SK-N-SH (cell line): Measurements from ENCODE around the gene SYNM. TPM values are rescaled to one million over a fixed set of nuclear protein-coding genes. Genes with fewer than 3 reads are reported as not detected.

Experiments used
- CTCF ChIA-PET: fragments of 300-600, 350-600 bp; formaldehyde crosslinking; extraction: SDS; loops from one replicate; lab custom pipeline; 2021; lab: Yijun Ruan, JAX
- POLR2A ChIA-PET: fragments of 350-600 bp; sonication (Branson Sonifier 250); formaldehyde crosslinking; extraction: SDS; loops from one replicate; lab custom pipeline; 2020; ENCODE audit warnings: antibody characterized with exemption, inconsistent platforms; lab: Yijun Ruan, JAX
- DNase-seq: peaks from one replicate; pipeline ENCODE4 v3.0.0; 2012
- H2AFZ ChIP-seq: fragments of 200-600 bp; sonication (generic); 2 replicates; pipeline ENCODE4 v1.8.1; 2016; ENCODE audit warnings: antibody characterized with exemption, mild to moderate bottlenecking, low read depth
- H3F3A ChIP-seq: fragments of 200-600 bp; sonication (generic); replicated peaks from 2 replicates; pipeline ENCODE3; 2016; ENCODE audit warnings: antibody characterized with exemption, mild to moderate bottlenecking; ENCODE audit not compliant: insufficient read depth
- H3K27ac ChIP-seq, 2 experiments: fragments of 200-500 bp in 1 of 2; fragments of 200-600 bp in 1 of 2; sonication (Bioruptor generic) in 1 of 2; sonication (generic), shearing (Covaris generic) in 1 of 2; 2 replicates each; pipeline versions ENCODE4 v1.5.1 to v1.6.1; 2014 to 2016; ENCODE audit warnings: low read depth in 2 of 2, inconsistent platforms in 1 of 2, low read length in 1 of 2, mild to moderate bottlenecking in 1 of 2, mixed read lengths in 1 of 2
- H3K27me3 ChIP-seq: fragments of 200-600 bp; sonication (generic), shearing (Covaris generic); 2 replicates; pipeline ENCODE4 v1.6.1; 2016; ENCODE audit warnings: mixed run types; ENCODE audit not compliant: insufficient read depth
- H3K36me3 ChIP-seq, 2 experiments: fragments of 200-500 bp in 1 of 2; fragments of 200-600 bp in 1 of 2; sonication (Bioruptor generic) in 1 of 2; sonication (generic) in 1 of 2; replicated peaks in 1 of 2; 2 replicates each; pipeline versions ENCODE3 to v1.5.1; 2014 to 2016; ENCODE audit warnings: low read length in 1 of 2, mild to moderate bottlenecking in 1 of 2; ENCODE audit not compliant: insufficient read depth in 2 of 2, control insufficient read depth in 1 of 2
- H3K4me1 ChIP-seq, 2 experiments: fragments of 200-500 bp in 1 of 2; fragments of 200-600 bp in 1 of 2; sonication (Bioruptor generic) in 1 of 2; sonication (generic), shearing (Covaris generic) in 1 of 2; 2 replicates each; pipeline versions ENCODE4 v1.5.1 to v1.6.1; 2014 to 2016; ENCODE audit warnings: low read depth in 1 of 2, low read length in 1 of 2, mixed run types in 1 of 2; ENCODE audit not compliant: insufficient read depth in 2 of 2, control insufficient read depth in 1 of 2
- H3K4me2 ChIP-seq: fragments of 200-600 bp; sonication (generic), shearing (Covaris generic); 2 replicates; pipeline ENCODE4 v1.6.1; 2017; ENCODE audit warnings: mixed run types
- H3K4me3 ChIP-seq, 2 experiments: fragments of 200-500 bp in 1 of 2; fragments of 200-600 bp in 1 of 2; sonication (Bioruptor generic) in 1 of 2; sonication (generic), shearing (Covaris generic) in 1 of 2; 2 replicates each; pipeline versions ENCODE4 v1.5.1 to v1.8.1; 2014 to 2016; ENCODE audit warnings: low read depth in 2 of 2, inconsistent platforms in 1 of 2, low read length in 1 of 2, mild to moderate bottlenecking in 1 of 2, mixed read lengths in 1 of 2, moderate library complexity in 1 of 2
- H3K79me2 ChIP-seq: fragments of 200-600 bp; sonication (generic); 2 replicates; pipeline ENCODE4 v1.8.1; 2017; ENCODE audit warnings: mild to moderate bottlenecking; ENCODE audit not compliant: insufficient read depth
- H3K9ac ChIP-seq: fragments of 200-600 bp; sonication (generic); 2 replicates; pipeline ENCODE4 v1.6.1; 2017; ENCODE audit warnings: mixed run types
- H3K9me2 ChIP-seq: fragments of 200-600 bp; sonication (generic); 2 replicates; pipeline ENCODE4 v1.6.1; 2017; ENCODE audit warnings: mixed run types
- H3K9me3 ChIP-seq: fragments of 200-600 bp; sonication (generic); 2 replicates; pipeline ENCODE4 v1.6.1; 2017; ENCODE audit warnings: mixed run types, mild to moderate bottlenecking, moderate library complexity
- H4K20me1 ChIP-seq: fragments of 200-600 bp; sonication (generic); 2 replicates; pipeline ENCODE4 v1.6.1; 2017; ENCODE audit warnings: mild to moderate bottlenecking, mixed run types; ENCODE audit not compliant: insufficient read depth
- FOSL2 ChIP-seq: IDR thresholded peaks from 2 replicates; pipeline ENCODE4 v1.4.0; 2012; ENCODE audit warnings: low read depth, mild to moderate bottlenecking, moderate library complexity, borderline replicate concordance
- FOXJ3 ChIP-seq: sonication (generic); formaldehyde crosslinking; IDR thresholded peaks from 2 replicates; pipeline ENCODE4 v1.5.1; 2020; ENCODE audit warnings: mild to moderate bottlenecking, missing genetic modification reagents
- GABPA ChIP-seq: IDR thresholded peaks from 2 replicates; pipeline ENCODE4 v1.4.0; 2012; ENCODE audit warnings: low read depth, mild to moderate bottlenecking
- JUND ChIP-seq: IDR thresholded peaks from 2 replicates; pipeline ENCODE4 v1.4.0; 2012
- NFIC ChIP-seq: IDR thresholded peaks from 2 replicates; pipeline ENCODE4 v1.4.0; 2012; ENCODE audit warnings: borderline replicate concordance
- NRF1 ChIP-seq: IDR thresholded peaks from 2 replicates; pipeline ENCODE4 v1.6.1; 2012; ENCODE audit warnings: low read depth, mild to moderate bottlenecking, low read length
- RCOR1 ChIP-seq: fragments of 150-350 bp; IDR thresholded peaks from 2 replicates; pipeline ENCODE4 v1.6.1; 2017; ENCODE audit warnings: antibody characterized with exemption, low read length
- SIN3A ChIP-seq: IDR thresholded peaks from 2 replicates; pipeline ENCODE4 v1.6.1; 2012; ENCODE audit warnings: low read depth, mild to moderate bottlenecking, low read length, moderate library complexity, borderline replicate concordance
- TCF12 ChIP-seq: IDR thresholded peaks from 2 replicates; pipeline ENCODE4 v1.4.0; 2012
- USF2 ChIP-seq: fragments of 150-350 bp; IDR thresholded peaks from 2 replicates; pipeline ENCODE4 v1.6.1; 2017; ENCODE audit warnings: antibody characterized with exemption, low read length, low read depth, borderline replicate concordance
- ZBTB33 ChIP-seq: IDR thresholded peaks from 2 replicates; pipeline ENCODE4 v1.4.0; 2012; ENCODE audit warnings: low read depth, borderline replicate concordance
- WGBS: methylation state at CpG from one replicate; pipeline ENCODE4 v1.1.6; 2017; ENCODE audit warnings: low lambda C conversion rate; 5-methylcytosine and 5-hydroxymethylcytosine counted together
- polyA plus RNA-seq, 3 experiments: library from polyadenylated mRNA; depleted of rRNA; stranded (reverse); fragments of >200 nt; gene quantifications; 2 replicates each; pipeline ENCODE4 v1.2.3, GENCODE V29; 2012
- TF ChIP-seq, protein P1 (sequence below): IDR thresholded peaks from 2 replicates; pipeline ENCODE4 v1.4.0; 2012; ENCODE audit warnings: low read depth, borderline replicate concordance

SYNM gene
- polyA plus RNA-seq, 1 of the 3 experiments (the other 2 are of a cell fraction): 5.0 TPM

DNA sequence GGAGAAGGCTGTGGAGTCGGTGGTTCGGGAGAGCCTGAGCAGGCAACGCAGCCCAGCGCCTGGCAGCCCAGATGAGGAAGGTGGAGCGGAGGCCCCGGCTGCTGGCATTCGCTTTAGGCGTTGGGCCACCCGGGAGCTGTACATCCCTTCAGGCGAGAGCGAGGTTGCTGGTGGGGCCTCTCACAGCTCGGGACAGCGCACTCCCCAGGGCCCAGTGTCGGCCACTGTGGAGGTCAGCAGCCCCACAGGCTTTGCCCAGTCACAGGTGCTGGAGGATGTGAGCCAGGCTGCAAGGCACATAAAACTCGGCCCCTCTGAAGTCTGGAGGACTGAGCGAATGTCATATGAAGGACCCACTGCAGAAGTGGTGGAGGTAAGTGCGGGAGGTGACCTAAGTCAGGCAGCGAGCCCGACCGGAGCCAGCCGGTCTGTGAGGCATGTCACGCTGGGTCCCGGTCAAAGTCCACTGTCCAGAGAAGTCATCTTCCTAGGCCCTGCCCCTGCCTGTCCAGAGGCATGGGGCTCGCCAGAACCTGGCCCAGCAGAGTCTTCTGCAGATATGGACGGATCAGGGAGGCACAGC is 26.7 kb downstream of the SYNM start (continued):
- TF ChIP-seq ZBTB33 (no peak), SIN3A (no peak), GABPA (no peak), USF2 (no peak)

DNA sequence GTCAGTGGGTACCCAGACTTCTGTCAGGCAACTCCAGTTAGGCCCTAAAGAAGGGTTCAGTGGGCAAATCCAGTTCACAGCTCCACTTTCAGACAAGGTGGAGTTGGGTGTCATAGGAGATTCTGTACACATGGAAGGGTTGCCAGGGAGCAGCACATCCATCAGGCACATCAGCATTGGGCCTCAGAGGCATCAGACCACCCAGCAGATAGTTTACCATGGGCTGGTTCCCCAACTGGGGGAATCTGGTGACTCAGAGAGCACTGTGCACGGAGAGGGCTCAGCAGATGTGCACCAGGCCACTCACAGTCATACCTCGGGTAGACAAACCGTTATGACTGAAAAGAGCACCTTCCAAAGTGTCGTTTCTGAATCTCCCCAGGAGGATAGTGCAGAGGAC is 27.2 kb downstream of the SYNM start:
- Histone ChIP-seq H2AFZ (no peak overlapping the region), H3K27me3 (no peaks in the 10 kb centered on the region), H4K20me1 (no peaks in the 10 kb centered on the region), H3K4me3 (no peak overlapping the region), H3K9ac (no peak overlapping the region), H3K79me2 (no peaks in the 10 kb centered on the region), H3K4me1 (peaks cover 7 to 12% of the 10 kb centered on the region in 2 experiments; a peak in 2 of 4 replicates), H3F3A (no peaks in the 10 kb centered on the region), H3K9me2 (no peaks in the 10 kb centered on the region), H3K27ac (no peak overlapping the region), H3K36me3 (peaks cover 11 to 51% of the 10 kb centered on the region in 2 experiments)
- ChIA-PET POLR2A (interaction anchor here (0.6 kb wide), 1 partner anchor 40 kb away, joined by 3 read pairs; no protein-coding TSS in a partner anchor), CTCF (interaction anchor here (1.2 kb wide), 1 partner anchor 31 kb away, joined by 4 read pairs; no protein-coding TSS in a partner anchor)
- 92% methylated on average over 4 of the region's 4 CpGs for WGBS
- no peak for DNase-seq
- TF ChIP-seq NRF1 (no peak), JUND (no peak), FOXJ3 (CRISPR knock-in tag) (no peak), FOSL2 (no peak), GABPA (no peak), TCF12 (no peak), RCOR1 (no peak), NFIC (no peak)
- TF ChIP-seq, protein P1, sequence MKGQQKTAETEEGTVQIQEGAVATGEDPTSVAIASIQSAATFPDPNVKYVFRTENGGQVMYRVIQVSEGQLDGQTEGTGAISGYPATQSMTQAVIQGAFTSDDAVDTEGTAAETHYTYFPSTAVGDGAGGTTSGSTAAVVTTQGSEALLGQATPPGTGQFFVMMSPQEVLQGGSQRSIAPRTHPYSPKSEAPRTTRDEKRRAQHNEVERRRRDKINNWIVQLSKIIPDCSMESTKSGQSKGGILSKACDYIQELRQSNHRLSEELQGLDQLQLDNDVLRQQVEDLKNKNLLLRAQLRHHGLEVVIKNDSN: no peak
- TF ChIP-seq, all 33 proteins: peak for 0
- Histone ChIP-seq H3K9me3 (no peaks in the 10 kb centered on the region), H3K4me2 (no peak overlapping the region)
